Panc1 (cell line): ENCODE results near the gene NTM. TPM values are rescaled to one million over a fixed set of nuclear protein-coding genes. Genes with fewer than 3 reads are reported as not detected.

Experiments
- ATAC-seq: fragments of 200-7000 bp; cut with Tn5 transposase; 2 replicates; pipeline ENCODE4 v1.9.1; 2020; ENCODE audit warnings: mild to moderate bottlenecking, moderate library complexity
- BruUV-seq: library from RNA; stranded (reverse); fragments of 400-500 nt; replicated peaks from 2 replicates; lab custom pipeline; 2021; lab: Mats Ljungman, UMichigan
- CTCF ChIA-PET: fragments of 300-600 bp; sonication (Branson Sonifier 250); formaldehyde crosslinking; loops from one replicate; lab custom pipeline; 2022; ENCODE audit warnings: antibody characterized with exemption; lab: Charles Lee
- POLR2A ChIA-PET: fragments of 300-600 bp; sonication (Branson Sonifier 250); formaldehyde crosslinking; loops from one replicate; lab custom pipeline; 2022; ENCODE audit warnings: antibody characterized with exemption; lab: Charles Lee
- DNase-seq: peaks from one replicate; pipeline ENCODE4 v3.0.0-alpha.2; 2010; ENCODE audit warnings: low read depth, low spot score
- H3K27ac ChIP-seq: 2 replicates; pipeline ENCODE4 v1.5.1; 2011; ENCODE audit warnings: mild to moderate bottlenecking, low read length, inconsistent platforms
- H3K27me3 ChIP-seq: fragments of 200-500 bp; sonication (Bioruptor generic); 2 replicates; pipeline ENCODE4 v1.6.0; 2014; ENCODE audit warnings: low read length, inconsistent platforms; ENCODE audit not compliant: control insufficient read depth, insufficient read depth
- H3K36me3 ChIP-seq: fragments of 200-500 bp; sonication (Bioruptor generic); 2 replicates; pipeline ENCODE4 v1.5.1; 2014; ENCODE audit warnings: inconsistent platforms, mild to moderate bottlenecking, low read length, moderate library complexity; ENCODE audit not compliant: control insufficient read depth, insufficient read depth
- H3K4me1 ChIP-seq: 2 replicates; pipeline ENCODE4 v1.5.1; 2011; ENCODE audit warnings: inconsistent platforms, mild to moderate bottlenecking, low read length, moderate library complexity; ENCODE audit not compliant: control insufficient read depth, insufficient read depth
- H3K4me3 ChIP-seq, 2 experiments: 2 replicates each; pipeline ENCODE4 v1.5.1; 2011 to 2012; ENCODE audit warnings: low read depth in 2 of 2, low read length in 2 of 2, mild to moderate bottlenecking in 2 of 2, inconsistent platforms in 1 of 2, moderate library complexity in 1 of 2
- H3K9me3 ChIP-seq: fragments of 200-500 bp; sonication (Bioruptor generic); 2 replicates; pipeline ENCODE4 v1.5.1; 2014; ENCODE audit warnings: low read depth, mild to moderate bottlenecking, inconsistent platforms, low read length, moderate library complexity; ENCODE audit not compliant: control insufficient read depth, insufficient read depth
- POLR2AphosphoS5 ChIP-seq: IDR thresholded peaks from 2 replicates; pipeline ENCODE4 v1.6.1; 2012; ENCODE audit warnings: mild to moderate bottlenecking, low read depth, low read length, moderate library complexity
- SIN3A ChIP-seq: IDR thresholded peaks from 2 replicates; pipeline ENCODE4 v1.6.1; 2012; ENCODE audit warnings: low read depth, mild to moderate bottlenecking, low read length, moderate library complexity, borderline replicate concordance; ENCODE audit not compliant: insufficient read depth
- TCF7L2 ChIP-seq: IDR thresholded peaks from 2 replicates; pipeline ENCODE4 v1.6.1; 2011; ENCODE audit warnings: mild to moderate bottlenecking, low read depth, low read length, inconsistent platforms
- in situ Hi-C: cut with HindIII; loops from 2 replicates; pipeline ENCODE4 v1.10.0; 2016; ENCODE audit warnings: low sequenced_read_pairs, low pct_unique_long_range_greater_than_20kb
- intact Hi-C: fragments of 100-400 bp; cut with micrococcal nuclease; formaldehyde crosslinking; loops from one replicate; pipeline ENCODE4 v1.10.0; 2022; ENCODE audit not compliant: unreplicated experiment
- total RNA-seq: library from RNA; stranded (reverse); gene quantifications from one replicate; pipeline ENCODE4 v1.2.1, GENCODE V29; 2021; ENCODE audit not compliant: unreplicated experiment
- TF ChIP-seq, protein P1 (sequence below): fragments of 450-650 bp; IDR thresholded peaks from 2 replicates; pipeline ENCODE4 v1.5.1; 2017; ENCODE audit warnings: mild to moderate bottlenecking
- TF ChIP-seq, protein P2 (sequence below), 2 experiments: IDR thresholded peaks; 2 replicates each; pipeline ENCODE4 v1.6.1; 2011 to 2012; ENCODE audit warnings: low read depth in 2 of 2, control low read depth in 1 of 2, low read length in 1 of 2, mild to moderate bottlenecking in 1 of 2, moderate library complexity in 1 of 2; ENCODE audit not compliant: insufficient read depth in 1 of 2

The NTM gene
- total RNA-seq, 1 experiment from 2014 or later, result 0.10 TPM

DNA sequence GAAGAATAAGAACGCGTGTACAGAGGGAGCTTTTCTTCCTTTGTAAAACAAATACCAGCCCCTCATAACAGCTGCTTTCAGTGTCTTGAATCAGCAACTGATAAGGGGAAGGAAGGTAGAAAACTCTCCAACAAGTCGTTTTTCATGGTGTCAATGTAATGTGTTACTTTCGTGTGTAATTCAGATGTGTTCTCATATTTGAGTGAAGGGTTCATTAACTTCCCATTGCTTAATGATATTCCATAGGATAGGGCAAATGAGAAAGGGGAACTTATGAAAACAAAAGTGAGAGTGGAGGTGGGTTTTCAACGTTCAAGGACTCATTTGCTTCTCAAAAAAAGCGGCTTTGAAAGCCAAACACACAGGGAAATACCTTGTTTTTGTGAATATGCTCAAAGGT, 452.1 kb downstream of the NTM start:
- Histone ChIP-seq H3K36me3 (no peaks in the 10 kb centered on the region), H3K27me3 (no peaks in the 10 kb centered on the region; the same call in 1 of the 2 replicates), H3K4me1 (no peaks in the 10 kb centered on the region), H3K4me3 (no peak overlapping the region), H3K9me3 (no peaks in the 10 kb centered on the region), H3K27ac (no peak overlapping the region)
- TF ChIP-seq POLR2AphosphoS5, result no peak
- TF ChIP-seq, protein P1, sequence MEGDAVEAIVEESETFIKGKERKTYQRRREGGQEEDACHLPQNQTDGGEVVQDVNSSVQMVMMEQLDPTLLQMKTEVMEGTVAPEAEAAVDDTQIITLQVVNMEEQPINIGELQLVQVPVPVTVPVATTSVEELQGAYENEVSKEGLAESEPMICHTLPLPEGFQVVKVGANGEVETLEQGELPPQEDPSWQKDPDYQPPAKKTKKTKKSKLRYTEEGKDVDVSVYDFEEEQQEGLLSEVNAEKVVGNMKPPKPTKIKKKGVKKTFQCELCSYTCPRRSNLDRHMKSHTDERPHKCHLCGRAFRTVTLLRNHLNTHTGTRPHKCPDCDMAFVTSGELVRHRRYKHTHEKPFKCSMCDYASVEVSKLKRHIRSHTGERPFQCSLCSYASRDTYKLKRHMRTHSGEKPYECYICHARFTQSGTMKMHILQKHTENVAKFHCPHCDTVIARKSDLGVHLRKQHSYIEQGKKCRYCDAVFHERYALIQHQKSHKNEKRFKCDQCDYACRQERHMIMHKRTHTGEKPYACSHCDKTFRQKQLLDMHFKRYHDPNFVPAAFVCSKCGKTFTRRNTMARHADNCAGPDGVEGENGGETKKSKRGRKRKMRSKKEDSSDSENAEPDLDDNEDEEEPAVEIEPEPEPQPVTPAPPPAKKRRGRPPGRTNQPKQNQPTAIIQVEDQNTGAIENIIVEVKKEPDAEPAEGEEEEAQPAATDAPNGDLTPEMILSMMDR, result no peak
- TF ChIP-seq, protein P2, sequence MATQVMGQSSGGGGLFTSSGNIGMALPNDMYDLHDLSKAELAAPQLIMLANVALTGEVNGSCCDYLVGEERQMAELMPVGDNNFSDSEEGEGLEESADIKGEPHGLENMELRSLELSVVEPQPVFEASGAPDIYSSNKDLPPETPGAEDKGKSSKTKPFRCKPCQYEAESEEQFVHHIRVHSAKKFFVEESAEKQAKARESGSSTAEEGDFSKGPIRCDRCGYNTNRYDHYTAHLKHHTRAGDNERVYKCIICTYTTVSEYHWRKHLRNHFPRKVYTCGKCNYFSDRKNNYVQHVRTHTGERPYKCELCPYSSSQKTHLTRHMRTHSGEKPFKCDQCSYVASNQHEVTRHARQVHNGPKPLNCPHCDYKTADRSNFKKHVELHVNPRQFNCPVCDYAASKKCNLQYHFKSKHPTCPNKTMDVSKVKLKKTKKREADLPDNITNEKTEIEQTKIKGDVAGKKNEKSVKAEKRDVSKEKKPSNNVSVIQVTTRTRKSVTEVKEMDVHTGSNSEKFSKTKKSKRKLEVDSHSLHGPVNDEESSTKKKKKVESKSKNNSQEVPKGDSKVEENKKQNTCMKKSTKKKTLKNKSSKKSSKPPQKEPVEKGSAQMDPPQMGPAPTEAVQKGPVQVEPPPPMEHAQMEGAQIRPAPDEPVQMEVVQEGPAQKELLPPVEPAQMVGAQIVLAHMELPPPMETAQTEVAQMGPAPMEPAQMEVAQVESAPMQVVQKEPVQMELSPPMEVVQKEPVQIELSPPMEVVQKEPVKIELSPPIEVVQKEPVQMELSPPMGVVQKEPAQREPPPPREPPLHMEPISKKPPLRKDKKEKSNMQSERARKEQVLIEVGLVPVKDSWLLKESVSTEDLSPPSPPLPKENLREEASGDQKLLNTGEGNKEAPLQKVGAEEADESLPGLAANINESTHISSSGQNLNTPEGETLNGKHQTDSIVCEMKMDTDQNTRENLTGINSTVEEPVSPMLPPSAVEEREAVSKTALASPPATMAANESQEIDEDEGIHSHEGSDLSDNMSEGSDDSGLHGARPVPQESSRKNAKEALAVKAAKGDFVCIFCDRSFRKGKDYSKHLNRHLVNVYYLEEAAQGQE (IDR thresholded peaks at IDR 0.05; ENCODE audit: insufficient read depth in 1 of 2, low read depth in 2 of 2, low read length in 1 of 2), result no peak
- no peak for TF ChIP-seq TCF7L2
- no peak for TF ChIP-seq SIN3A
- DNase-seq (no peak), ATAC-seq (no peak)
- POLR2A ChIA-PET, result no interaction called here
- intact Hi-C loops (no loop called here), in situ Hi-C loops (no loop called here)
- BruUV-seq, result no TSS peak
- CTCF ChIA-PET, result no interaction called here

DNA sequence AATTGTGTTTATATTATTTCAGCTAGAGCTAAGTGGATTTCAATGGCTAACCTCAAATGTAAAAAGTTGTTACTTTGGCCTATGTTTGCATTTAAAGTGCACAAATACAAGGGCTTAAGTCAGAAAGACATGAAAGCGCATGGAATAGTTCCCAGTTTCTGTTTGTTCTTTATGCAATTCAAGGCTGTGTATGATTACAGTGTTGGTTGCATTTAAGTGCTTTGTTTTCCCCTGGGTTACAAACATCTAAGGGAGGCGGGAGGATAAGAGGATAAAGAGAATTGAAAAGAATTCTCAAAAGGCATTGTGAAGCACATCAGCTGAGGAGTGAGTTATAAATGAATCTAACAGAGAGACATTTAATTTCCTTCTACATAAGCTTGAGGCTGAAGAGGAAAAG, 453.4 kb downstream of the NTM start:
- no peak for TF ChIP-seq SIN3A
- no peak for TF ChIP-seq POLR2AphosphoS5
- TF ChIP-seq, protein P1, result no peak
- TF ChIP-seq, protein P2 (IDR thresholded peaks at IDR 0.05; ENCODE audit: insufficient read depth in 1 of 2, low read depth in 2 of 2, low read length in 1 of 2), result no peak
- TF ChIP-seq TCF7L2, result no peak
- DNase-seq (no peak), ATAC-seq (no peak)
- intact Hi-C loops (no loop called here), in situ Hi-C loops (no loop called here)
- ChIA-PET POLR2A (no interaction called here), CTCF (no interaction called here)
- Histone ChIP-seq H3K4me1 (no peaks in the 10 kb centered on the region), H3K27me3 (no peaks in the 10 kb centered on the region; the same call in 1 of the 2 replicates), H3K9me3 (no peaks in the 10 kb centered on the region), H3K27ac (no peak overlapping the region), H3K4me3 (no peak overlapping the region), H3K36me3 (no peaks in the 10 kb centered on the region)
- no TSS peak for BruUV-seq
